Measurements from ENCODE around the gene PIK3R6.

The PIK3R6 gene

GRCh38 chr17:8875957-8876356 lies 8.5 kb upstream of the PIK3R6 start:
- DNase-seq (ENCODE audit: low spot score) (no peak), FAIRE-seq (no peak)

- no peak for DNase-seq (ENCODE audit: low spot score)
- no peak for FAIRE-seq
Measured at GRCh38 chr17:8875436-8875835, 8.0 kb upstream of the PIK3R6 start.

DNA sequence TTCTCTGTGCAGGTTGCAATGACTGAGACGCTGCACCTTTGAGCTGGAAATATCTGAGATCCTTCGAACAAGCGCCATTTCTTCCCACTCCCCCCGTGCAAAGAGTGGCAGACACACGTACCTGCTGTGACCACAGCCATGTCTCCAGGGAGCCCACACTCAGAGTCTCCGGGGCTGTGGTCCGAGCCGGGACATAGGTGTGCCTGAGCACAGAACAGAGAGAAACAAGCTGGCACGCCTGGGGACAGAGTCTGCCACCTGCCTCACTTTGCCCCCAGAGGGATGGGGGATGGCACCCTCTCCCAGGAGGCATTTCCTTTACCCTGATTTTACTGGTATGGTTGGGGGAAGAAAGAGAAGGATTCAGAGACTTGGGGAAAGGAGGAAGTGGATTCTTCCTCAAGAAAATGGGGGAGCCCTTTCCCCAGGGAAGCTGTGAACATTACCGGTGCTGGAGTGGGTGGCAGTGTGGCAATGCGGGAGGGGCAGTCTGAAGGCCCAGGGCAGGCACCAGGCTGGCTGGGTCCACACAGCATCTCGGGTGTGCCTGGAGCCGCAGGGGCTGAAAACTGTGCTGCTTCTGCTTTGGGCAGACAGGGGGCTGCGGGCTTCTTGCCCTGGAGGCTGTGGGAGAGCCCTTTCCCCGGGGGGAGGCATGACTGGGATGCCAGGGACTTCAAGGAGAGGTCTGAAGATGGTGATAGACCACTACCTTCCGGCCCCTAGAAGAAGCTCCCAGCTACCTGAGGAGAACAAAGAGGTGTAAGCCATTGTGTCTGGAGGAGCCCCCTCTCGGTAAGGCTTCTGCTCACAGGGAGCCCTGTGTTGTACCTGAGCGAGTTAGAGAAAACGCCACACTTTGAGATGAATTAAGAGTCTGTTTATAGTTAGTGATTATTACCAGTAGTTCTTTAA lies 6.6 kb upstream of the PIK3R6 start:
- FAIRE-seq (no peak), DNase-seq (ENCODE audit: low spot score) (no peak)

DNA sequence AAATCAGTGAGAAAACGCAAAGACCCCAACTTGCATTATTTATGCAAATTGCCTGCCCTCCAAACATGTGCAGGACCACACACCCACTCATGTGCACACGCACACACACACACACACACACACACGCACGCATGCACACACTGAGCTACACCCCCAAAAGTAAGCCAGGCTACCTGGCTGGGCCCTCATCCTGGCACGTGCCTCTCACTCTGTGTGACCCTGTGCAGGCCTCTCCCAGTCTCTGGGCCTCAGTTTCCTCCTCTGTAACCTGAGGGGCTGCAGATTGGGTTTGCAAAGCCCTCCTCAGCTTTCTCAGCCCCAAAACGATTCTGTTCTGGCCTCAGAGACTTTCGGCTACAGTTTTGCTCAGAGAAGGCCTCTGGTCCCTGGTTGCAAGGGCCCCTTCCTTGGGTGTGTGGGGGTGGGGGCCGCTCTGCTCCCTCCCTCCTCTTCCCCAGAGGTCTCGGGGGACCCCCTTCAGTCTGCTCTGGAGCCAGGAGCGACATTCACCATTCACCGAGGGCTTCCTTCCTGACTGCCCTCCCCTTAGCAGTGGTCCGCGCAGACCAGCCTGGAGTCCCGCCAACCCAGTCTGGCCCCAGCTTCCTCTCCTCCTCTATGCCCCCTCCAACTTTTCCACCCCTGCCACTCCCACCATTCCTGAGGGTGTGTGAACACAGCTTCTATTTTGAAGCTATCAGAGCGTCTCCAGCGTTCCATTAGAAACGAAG lies 5.4 kb upstream of the PIK3R6 start:
- no peak for FAIRE-seq
- DNase-seq (ENCODE audit: low spot score), result no peak

DNA sequence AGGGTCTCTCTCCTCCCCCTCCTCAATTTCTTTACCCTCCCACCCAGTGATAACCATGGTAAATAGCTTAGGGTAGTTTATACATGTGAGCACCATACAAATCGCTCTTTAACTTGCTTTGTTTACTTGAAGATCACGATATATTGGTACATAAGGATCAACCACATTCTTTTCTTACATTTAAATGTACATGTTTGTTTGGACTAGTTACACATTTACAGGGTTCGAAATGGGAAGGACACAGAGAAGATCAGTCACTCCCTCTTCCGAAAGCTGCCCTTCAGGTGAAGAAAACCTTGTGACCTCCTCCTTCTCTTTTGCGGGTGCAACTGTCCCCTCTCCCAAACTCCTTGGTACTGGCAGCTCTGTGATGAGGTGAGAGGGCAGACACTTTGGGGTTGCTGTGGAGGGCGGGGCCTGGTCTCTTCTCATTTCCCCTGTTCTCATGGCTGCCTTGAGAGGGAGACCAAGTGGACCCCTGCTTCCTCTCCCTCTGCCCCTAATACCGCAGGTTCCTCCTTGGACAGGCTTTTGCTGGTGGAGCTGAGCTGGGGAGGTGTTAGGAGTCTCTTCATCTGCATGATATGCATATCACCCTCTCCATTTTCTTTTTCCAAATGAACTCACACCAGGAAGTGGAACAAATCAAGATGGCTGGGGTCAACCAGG lies 4.7 kb upstream of the PIK3R6 start:
- FAIRE-seq, result no peak
- no peak for DNase-seq (ENCODE audit: low spot score)

GRCh38 chr17:8871081-8871581 lies 3.7 kb upstream of the PIK3R6 start:
- DNase-seq (ENCODE audit: low spot score), result no peak

GRCh38 chr17:8870406-8871040 lies 3.0 kb upstream of the PIK3R6 start:
- DNase-seq (ENCODE audit: low spot score) (no peak), FAIRE-seq (no peak)

More at GRCh38 chr17:8871081-8871581, 3.7 kb upstream of the PIK3R6 start:
- FAIRE-seq, result no peak

DNA sequence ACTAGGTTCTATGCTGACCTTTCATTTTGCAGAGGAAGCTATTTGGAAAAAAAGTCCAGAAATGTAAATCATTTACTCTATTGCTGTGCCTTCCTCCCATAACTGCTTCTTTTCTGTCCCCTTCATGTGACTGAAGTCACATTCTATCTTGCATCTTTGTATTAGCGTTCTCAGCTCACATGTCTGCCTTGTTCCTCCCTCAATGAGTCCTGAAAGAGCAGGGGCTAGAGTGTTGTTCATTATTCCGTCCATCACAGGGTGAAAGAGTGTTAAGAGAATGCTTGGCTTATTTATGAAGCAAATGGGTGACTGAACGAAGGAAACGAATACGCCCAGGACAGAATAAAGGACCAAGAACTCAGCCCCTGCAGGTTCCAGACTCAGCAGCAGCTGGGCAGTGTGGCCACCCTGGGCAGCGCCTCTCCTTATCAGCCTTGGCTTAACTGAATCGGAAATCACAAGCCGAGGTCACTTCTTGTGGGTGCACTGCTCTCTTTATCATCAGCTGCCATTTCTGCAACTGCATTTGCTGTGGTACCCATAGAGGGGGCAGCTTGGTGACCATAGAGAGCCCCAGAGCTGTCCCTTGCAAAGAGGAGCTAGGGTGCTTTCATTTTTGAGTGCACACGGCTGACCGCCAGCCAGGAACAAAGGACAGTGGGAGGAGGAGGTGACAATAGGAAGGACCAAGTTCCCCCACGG lies 1.8 kb upstream of the PIK3R6 start:
- DNase-seq (ENCODE audit: low spot score) (no peak), FAIRE-seq (no peak)

DNA sequence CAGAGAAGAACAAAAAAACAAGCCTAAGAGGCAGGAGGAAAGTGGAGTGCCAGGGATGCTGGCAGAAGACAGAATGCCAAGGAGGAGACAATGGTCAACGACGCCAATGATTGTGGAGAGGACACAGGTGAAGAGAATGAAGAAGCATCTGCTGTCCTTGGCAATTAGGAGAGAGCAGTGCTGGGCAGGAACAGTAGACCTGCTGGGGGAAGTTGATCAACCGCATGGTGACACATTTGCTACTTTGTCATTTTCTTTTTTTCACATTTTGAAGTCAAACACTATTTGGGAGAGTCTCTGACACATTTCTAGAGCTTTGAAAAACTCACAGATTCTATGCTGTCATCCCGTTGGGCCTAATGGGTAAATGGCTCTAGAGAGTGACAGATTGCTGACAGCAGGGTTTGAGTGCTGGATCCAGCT lies 1.1 kb upstream of the PIK3R6 start:
- FAIRE-seq (no peak), DNase-seq (ENCODE audit: low spot score) (no peak)

GRCh38 chr17:8868092-8868491 lies 618 bp upstream of the PIK3R6 start:
- FAIRE-seq (no peak), DNase-seq (ENCODE audit: low spot score) (no peak)

- DNase-seq (ENCODE audit: low spot score), result no peak
- FAIRE-seq, result no peak
Measured at GRCh38 chr17:8865811-8866210, 1.7 kb downstream of the PIK3R6 start.

GRCh38 chr17:8865385-8865784 lies 2.1 kb downstream of the PIK3R6 start:
- FAIRE-seq, result no peak
- DNase-seq (ENCODE audit: low spot score), result no peak

DNA sequence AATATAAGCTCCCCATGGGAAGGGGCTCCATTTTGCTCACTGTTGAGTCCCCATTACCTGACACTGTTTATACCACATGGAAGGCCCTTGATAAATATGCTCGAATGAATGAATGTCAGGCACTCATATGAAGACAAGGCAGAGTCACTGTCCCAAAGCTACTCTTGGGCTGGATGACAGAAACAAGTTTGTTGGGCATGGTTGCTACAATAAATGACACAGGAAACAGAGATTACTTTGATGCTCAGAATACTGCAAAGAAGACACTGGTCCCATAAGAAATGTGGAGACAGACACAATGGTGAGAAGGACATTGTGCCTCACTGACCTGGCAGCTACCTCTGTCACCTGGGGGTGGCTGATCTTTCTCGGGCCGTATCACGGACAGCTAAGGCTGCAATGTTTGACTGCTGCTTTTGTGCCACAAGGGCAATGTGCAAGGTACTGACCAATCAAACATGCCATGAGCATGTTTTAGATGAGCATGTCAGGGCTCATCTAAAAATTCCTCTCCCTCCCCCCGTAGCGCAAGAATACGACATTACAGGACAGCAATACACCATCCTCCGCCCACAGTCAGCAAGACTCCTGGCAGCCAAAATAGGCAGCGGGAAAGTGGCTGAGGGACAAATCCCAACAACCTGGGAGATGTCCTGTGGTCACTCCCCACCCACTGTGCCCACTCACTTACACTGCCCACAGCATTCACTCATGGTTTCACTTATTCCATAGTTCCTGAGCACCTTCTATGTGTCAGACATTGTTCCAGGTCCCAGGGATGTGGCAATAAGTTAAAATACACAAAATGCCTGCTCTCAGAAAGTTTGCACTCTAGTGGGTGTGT lies 5.0 kb downstream of the PIK3R6 start:
- FAIRE-seq (no peak), DNase-seq (ENCODE audit: low spot score) (no peak)

DNA sequence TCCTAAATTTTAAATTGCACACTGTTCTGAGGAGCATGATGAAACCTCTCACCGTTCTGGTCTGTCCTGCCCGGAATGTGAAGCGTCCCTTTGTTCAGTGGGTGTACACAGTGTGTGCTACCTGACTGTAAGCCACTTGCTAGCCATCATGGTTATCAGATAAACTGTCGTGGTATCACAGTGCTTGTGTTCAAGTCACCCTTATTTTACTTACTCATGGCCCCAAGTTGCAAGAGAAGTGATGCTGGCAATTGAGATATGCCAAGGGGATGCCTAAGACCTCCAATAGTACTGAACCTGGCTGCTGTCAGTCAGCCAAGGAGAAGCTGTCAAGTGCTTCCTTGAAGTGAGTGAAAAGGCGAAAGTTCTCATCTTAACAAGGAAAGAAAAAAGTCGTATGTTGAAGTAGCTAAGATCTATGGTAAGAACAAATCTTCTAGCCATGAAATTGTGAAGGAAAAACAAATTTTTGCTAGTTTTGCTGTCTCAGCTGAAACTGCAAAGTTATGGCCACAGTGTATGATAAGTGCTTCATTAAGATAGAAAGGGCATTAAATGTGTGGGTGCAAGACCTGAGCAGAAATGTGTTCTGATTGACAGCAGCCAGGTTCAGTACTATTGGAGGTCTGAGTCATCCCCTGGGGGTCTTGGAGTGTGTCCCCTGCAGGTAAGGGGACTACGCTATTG lies 5.8 kb downstream of the PIK3R6 start:
- FAIRE-seq (no peak), DNase-seq (ENCODE audit: low spot score) (no peak)

- DNase-seq (ENCODE audit: low spot score), result no peak
- no peak for FAIRE-seq
Measured at GRCh38 chr17:8859804-8860430, 7.6 kb downstream of the PIK3R6 start.

DNA sequence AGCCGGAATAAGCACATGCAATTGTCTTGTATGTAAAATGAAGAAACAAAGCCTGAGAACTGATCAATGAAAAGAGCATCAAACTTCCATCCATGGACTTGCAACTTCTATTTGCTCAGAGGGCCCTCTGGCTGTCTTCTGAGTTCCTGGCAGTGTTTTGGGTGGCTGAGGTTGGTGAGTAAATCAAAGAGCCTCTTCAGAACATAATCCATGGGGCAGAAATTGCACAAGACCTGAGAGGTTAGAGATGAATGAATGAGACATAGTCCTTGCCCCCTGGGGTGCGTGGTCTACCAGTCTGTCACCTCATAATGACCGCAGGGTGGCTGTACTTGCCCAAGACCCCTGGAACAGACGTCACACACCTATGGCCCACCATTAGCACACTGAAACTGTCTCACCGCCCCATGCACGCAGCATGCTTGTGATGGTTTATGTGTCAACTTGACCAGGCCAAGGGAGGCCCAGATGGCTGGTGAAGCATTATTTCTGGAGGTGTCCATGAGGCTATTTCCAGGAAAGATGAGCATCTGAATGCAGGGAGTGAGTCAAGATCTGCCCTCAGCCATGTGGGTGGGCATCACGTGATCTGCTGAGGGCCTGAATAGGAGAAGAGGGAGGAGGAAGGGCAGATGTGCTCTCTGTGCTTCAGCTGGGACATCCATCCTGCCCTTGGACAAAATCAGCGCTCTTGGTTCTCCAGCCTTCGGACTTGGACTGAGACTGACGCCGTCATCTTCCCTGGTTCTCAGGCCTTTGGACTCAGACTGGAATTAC lies 8.3 kb downstream of the PIK3R6 start:
- peak; percentile 39 for DNase-seq (ENCODE audit: low spot score)
- FAIRE-seq, result no peak

DNA sequence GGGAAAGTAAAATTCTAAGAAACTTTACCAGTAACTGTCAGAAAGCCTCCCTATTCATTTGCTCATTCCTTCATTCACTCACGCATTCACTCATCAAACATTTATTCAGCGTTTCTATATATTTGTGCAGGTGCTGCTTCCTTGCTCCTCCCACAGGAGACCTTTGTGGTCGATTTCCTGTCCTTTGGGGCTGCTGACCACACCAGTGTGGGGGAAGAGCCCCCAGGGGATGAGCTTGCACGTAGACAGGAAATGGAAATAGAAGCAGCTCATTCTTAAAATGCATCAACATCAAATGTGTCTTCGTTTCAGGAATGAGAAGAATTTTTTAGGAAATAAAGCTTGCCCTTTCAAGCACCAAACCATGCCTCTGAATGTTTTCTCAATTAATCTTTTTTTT lies 9.6 kb downstream of the PIK3R6 start:
- no peak for FAIRE-seq
- DNase-seq (ENCODE audit: low spot score), result peak; percentile 50
